HG02840 (cell line): ENCODE data around the gene PITPNM3.

Experiments
- ATAC-seq: cut with Tn5 transposase; IDR thresholded peaks from one replicate; pipeline ENCODE4 v1.9.1; 2021; ENCODE audit warnings: mild to moderate bottlenecking, moderate library complexity, moderate number of reproducible peaks; ENCODE audit not compliant: unreplicated experiment, low FRiP score

The PITPNM3 gene

GRCh38 chr17:6503641-6504195 is 52.6 kb downstream of the PITPNM3 start:
- ATAC-seq: no peak

- ATAC-seq: no peak
Observed at GRCh38 chr17:6502871-6503509, 53.4 kb downstream of the PITPNM3 start.

GRCh38 chr17:6502142-6502541 is 54.2 kb downstream of the PITPNM3 start:
- no peak for ATAC-seq

- no peak for ATAC-seq
Observed at GRCh38 chr17:6501359-6501758, 55.0 kb downstream of the PITPNM3 start.

GRCh38 chr17:6498901-6499540 is 57.3 kb downstream of the PITPNM3 start:
- no peak for ATAC-seq

- ATAC-seq: no peak
Observed at GRCh38 chr17:6498356-6498755, 58.0 kb downstream of the PITPNM3 start.

- ATAC-seq: no peak
Observed at GRCh38 chr17:6497496-6498221, 58.7 kb downstream of the PITPNM3 start.

- ATAC-seq: no peak
Observed at GRCh38 chr17:6496640-6497441, 59.5 kb downstream of the PITPNM3 start.

GRCh38 chr17:6496116-6496481 is 60.3 kb downstream of the PITPNM3 start:
- no peak for ATAC-seq

- ATAC-seq: no peak
Observed at GRCh38 chr17:6495450-6496115, 60.8 kb downstream of the PITPNM3 start.

- ATAC-seq: no peak
Observed at GRCh38 chr17:6494239-6494941, 62.0 kb downstream of the PITPNM3 start.

GRCh38 chr17:6492892-6493674 is 63.3 kb downstream of the PITPNM3 start:
- no peak for ATAC-seq

- no peak for ATAC-seq
Observed at GRCh38 chr17:6491071-6491700, 65.2 kb downstream of the PITPNM3 start.

- no peak for ATAC-seq
Observed at GRCh38 chr17:6489016-6489550, 67.3 kb downstream of the PITPNM3 start.

- ATAC-seq: no peak
Observed at GRCh38 chr17:6488008-6488539, 68.3 kb downstream of the PITPNM3 start.

GRCh38 chr17:6487251-6488007 is 68.9 kb downstream of the PITPNM3 start:
- no peak for ATAC-seq
